Measurements from ENCODE around the gene NINJ1.
"Not testable (repeated sequence)": the region's sequence is repeated elsewhere in the genome, so short reads cannot be mapped to it uniquely, and the experiment has no call there.

NINJ1 gene

DNA sequence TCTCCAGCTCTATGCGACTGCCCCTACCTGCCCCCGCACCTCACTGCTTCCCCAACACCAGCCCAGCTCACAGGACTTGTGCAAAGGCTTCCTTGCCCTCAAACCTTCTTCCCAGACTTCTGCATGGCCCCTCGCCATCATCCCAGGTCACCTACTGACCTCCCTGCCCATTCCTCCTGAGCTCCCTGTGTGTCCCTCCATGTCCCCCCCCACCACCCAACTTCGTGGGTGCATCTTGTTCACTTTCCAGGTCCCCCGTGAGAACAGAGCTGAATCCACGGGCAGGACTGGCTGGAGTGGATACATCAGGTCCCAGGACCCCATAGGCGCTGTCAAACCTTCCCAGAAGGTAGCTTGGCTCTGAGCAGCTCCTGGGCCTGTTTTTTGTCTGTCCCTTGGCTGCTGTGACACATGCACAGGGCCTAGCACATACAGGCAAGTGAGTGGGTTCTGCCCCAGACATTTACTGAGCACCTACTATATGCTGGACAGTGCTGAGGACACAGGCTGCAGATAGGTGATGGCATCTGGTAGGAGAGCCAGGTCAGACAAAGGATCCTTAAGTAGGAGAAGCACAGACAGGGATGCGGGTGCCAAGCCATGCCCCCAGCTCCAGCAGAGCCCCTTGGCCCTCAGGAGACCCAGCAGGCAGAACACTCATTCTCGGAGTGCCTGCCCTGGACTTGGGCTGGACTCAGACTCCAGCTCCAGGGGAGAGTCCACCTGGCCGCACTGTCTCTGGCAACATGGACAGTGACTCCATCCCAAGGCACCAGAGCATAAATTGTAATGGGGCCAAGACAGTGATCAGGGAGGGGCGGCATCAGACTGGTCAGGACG, 15.0 kb downstream of the NINJ1 start:
- DNase-seq: no peak

DNA sequence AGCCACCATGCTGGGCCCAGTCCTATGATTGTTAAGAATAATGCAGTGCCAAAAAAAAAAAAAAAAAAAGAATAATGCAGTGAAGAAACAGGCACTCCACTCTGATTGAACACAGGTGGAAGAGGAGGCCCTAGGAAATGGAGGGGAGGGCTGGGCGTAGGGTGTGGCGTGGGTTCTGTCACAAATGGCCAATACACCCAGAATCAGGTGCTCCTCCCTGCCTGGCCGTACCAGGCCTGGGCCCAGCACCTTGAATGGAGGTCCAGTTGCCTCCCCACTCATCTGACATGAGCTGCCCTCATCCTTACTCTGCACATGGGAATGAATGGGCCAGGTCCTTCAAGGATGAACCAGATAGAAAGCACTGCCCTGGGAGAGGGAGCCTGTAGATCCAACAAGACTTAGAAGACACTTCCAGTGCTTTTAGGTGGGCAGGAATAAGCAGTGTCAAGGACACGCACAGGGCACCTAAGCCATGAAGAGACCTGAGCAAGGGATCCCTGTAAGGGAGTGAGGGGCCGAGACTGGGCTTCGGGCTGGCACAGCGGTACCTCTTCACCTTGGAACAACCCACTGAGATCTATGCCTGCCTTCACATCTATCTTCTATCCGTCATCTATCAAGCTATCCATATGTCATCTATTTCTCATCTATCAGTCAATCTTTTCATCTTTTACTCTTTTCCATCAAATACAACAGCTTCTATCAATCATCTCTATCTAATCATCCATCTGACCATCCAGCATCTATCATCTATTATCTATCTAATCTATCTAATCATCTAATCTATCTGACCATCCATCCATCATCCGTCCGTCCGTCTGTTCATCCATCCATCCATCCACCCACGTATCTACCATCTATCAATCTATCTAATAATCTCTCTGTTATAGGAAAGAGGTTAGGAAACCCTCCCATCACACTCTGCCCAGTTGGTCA, 15.9 kb downstream of the NINJ1 start:
- DNase-seq: no peak

DNA sequence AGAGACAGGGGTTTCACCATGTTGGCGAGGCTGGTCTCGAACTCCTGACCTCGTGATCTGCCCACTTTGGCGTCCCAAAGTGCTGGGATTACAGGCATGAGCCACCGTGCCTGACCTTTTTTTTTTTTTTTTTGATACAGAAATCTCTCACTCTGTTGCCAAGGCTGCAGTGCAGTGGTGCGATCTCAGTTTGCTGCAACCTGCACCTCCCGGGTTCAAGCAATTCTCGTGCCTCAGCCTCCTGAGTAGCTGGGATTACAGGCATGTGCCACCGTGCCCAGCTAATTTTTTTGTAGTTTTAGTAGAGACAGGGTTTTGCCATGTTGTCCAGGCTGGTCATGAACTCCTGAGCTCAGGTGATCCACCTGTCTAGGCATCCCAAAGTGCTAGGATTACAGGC, 16.5 kb downstream of the NINJ1 start:
- not testable (repeated sequence) for DNase-seq

DNA sequence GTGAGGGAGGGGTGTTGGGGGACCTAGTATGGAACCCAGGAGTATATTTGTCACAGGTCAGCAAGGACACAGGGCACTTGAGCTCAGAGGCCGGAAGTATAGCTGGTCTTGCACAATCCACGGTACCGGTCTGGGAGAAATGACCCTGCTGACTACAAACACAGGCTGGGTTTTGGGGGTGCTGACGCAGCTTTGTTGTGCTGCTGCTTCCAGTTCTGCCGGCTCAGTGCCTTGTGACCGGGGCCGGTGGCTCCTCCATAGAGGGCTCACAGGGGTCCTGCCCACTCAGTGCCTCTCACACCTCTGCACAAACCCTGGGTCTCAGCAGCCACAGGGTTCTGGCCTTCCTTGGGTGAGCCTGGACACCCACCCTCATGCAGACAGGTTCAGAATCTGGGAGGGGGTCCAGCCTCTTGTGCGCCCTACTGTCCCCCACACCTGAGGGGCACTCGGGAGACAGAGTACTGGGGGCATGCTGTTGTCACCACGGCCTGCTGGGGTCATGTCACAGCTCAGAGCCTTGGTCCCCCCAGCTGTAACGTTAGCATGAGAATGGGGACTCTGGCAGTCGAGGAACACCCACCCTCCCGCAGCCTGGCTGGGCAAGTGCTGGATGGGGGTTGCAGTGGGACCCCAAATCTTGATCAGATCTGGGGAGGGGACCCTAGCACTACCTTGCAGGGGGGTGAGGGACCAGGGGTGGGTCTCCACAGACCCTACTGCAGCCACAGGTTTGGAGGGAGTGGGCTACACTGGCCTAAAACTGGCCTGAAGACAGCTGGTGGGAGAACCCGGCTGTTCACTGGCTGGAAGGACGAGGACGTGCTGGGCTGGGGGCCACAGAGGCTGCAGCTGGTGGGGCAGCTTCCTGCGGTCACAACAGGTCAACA, 17.7 kb downstream of the NINJ1 start:
- no peak for DNase-seq

DNA sequence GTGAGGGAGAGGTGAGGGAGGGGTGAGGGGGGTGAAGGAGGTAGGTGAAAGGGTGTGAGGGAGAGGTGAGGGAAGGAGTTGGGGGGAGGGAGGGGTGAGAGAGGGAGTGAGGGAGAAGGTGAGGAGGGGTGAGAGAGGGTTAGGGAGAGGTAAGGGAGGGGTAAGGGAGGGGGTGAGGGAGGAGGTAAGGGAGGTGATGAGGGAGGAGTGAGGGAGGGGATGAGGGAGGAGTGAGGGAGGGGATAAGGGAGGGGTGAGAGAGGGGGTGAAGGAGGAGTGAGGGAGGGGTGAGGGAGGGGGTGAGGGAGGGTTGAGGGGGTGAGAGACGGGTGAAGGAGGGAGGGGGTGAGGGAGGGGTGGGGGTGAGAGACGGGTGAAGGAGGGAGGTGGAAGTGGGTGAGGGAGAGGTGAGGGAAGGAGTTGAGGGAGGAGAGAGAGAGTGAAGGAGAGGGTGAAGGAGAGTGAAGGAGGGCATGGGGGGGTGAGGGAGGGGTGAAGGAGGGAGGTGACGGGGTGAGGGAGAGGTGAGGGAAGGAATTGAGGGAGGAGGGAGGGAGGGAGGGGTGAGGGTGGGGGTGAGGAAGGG, 18.5 kb downstream of the NINJ1 start:
- DNase-seq: no peak

DNA sequence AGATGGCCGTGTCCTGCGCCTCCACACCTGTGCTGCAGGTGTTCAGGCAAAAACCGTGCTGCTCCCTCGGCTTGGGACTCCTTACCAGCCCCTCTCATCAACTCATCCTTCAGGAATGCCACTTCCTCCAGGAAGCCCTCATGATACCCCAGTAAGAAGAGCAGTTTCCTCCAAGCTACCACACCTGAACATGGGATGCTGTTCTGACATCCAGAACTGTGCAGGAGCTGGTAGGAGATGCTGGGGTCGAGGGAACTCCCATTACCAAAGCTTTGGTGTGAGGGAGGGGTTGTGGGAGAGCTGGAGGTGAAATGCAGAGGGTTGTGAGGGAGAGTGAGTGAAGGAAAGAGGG, 19.1 kb downstream of the NINJ1 start:
- DNase-seq: no peak

DNA sequence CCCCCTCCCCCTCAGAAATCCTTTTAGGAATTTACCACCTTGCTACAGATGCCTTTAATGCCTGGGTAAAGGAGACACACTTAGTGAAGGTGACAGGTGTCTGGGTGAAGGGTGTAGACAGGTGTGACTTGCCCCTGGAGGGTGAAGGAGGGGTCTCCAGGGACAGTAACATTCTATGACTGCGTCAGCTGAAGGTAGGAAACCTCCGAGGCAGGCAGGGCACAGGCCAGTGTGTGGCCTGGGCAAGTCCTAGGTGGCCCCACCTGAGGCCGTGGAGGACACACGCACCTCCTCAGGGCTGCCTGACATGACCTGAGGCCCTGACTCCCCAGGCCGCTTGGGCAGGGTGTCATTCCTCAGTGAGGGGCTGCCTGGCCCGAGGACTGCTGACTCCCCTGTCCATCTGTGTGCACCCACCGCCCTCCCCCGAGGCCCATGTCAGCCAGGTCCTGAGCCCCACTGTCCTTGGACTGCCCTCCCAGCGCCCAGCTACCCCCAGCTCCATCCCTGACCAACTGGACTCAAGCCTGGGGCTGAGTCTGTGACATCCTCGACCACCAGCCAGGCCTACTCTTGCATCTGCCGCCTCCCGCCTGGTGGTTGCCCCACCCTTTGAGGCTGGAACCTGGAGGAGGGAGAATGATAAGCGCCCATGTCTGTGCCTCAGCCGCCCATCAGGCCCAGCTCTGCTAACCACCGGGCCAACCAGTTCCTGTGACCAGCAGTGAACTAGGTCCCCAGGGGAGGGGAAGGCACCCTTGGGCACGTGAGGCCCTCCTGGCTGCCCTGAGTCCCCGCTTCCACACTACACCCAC, 19.7 kb downstream of the NINJ1 start:
- DNase-seq: no peak

DNA sequence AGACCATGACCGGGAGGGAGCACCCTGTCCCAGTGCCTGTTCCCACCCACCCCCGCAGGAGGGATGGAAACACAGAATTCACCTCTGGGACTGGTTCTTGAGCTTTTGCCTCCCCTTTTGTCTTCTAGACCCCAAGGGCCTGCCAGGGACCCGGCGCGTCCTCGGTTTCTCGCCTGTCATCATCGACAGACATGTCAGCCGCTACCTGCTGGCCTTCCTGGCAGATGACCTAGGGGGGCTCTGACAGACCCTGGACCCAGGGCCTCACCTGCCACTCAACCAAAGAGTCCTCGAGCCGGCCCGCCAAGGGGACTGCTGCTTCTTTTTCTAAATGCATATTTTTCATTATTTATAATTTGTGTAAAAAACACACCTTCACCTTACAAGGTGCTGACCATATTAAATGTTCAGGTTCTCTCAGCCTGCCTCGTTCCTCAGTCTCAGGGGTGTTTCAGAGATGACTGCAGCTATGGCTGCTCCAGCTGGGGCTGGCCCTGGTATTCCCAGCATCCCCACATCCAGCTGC, 21.1 kb downstream of the NINJ1 start:
- DNase-seq: no peak

DNA sequence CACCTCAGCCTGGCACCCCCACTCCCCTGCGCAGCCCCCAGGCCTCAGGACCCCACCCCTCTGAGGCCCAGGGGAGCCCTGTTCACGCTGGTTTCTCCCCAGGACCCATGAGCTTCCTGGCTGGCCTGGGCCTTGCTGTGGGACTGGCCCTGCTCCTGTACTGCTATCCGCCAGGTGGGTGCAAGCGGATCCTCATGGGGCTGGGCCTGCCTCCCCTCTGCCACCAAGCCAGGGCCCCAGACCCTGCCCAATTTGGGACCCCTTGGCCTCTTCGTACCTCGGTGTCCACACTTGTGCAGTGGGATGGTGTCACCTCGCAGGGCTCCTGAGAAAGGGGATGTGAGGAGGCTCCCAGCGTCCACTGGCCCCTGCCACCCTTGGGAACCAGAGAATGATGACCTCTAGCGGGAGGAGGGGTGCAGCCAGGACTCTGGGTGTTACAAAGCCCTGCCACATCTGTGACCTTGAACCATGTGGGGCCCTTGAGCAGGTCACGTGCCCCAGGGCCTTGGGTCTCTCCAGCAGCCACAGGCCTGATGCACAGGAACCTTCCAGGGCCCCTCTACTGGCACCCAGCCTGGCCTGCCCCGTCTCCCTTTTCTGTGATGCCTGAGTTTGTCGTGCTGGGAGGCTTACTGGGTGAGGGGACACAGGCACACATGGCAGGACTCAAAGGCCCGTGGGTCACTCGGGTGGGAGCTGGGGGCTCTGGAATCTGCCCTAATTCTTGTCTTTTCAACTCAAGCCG, 21.8 kb downstream of the NINJ1 start:
- no peak for DNase-seq

DNA sequence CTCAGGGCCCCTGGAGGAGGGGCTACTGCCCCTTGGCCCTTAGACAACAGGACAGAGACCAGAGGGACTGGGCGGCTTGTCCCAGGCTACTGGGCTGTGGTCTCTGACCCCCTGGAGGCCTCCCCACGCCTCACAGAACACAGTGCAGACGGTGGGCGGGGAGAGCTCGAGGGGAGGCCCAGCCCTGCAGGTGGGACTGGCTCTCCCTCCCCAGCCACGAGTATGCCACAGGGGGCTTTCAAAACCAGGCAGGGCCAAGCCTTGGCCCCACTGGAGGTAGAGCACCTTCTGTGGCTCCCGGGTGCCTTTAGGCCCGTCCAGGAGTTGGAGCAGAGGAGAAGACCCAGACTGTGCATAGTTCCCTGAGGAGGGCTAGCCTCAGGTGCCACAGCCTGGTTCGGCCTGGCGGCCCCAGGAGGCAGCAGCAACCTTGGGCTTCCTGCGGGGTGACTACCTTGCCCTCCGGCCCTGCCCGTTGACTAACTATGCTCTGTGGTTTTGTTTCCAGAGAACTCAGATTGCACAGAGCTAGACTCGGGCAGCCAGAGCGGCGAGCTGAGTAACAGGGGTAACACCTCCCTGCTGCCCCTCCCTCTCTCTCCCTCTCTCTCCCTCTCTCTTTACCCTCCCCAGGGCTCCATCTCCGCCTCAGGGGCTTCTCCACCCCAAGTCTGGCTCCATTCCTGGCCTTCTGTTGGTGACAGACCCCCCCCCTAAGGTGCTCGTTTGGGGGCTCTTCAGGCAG, 22.5 kb downstream of the NINJ1 start:
- no peak for DNase-seq

DNA sequence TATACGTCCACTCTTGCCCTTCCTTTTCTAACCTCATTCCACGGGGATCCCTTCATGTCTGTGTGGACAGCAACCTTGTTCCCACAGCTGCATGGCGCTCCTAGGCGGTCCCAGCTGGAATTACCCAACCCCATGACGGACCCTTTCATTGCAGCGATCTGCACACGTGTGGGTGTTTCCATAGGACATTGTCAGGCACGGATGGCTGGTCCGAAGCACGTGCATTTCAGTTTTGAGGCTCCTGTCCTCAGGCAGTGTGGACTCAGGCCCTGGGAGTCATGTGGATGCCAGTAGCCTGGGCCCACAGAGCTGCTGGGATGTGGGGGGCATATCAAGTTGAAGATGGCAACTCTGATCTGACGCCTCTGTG, 23.1 kb downstream of the NINJ1 start:
- DNase-seq: no peak

DNA sequence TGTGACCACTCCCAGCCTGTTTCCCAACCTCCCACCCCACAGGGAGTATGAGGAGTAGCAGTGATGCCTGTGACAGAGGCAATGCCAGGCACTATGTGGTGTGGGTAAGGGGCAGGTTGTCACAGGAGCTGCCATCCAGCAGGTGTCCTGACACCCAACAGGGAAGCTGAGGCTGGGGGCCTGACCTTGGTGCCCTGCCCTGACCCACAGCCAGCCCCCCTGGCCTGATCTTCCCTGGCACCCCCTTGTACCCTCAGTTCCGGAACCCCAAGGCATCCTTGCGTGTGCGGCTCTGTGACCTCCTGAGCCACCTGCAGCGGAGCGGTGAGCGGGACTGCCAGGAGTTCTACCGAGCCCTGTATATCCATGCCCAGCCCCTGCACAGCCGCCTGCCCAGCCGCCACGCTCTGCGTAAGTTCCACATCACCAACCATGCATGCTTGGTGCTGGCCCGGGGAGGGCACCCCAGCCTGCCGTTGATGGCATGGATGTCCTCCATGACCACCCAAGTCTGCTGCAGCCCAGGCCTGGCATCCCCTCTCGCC, 23.7 kb downstream of the NINJ1 start:
- no peak for DNase-seq

DNA sequence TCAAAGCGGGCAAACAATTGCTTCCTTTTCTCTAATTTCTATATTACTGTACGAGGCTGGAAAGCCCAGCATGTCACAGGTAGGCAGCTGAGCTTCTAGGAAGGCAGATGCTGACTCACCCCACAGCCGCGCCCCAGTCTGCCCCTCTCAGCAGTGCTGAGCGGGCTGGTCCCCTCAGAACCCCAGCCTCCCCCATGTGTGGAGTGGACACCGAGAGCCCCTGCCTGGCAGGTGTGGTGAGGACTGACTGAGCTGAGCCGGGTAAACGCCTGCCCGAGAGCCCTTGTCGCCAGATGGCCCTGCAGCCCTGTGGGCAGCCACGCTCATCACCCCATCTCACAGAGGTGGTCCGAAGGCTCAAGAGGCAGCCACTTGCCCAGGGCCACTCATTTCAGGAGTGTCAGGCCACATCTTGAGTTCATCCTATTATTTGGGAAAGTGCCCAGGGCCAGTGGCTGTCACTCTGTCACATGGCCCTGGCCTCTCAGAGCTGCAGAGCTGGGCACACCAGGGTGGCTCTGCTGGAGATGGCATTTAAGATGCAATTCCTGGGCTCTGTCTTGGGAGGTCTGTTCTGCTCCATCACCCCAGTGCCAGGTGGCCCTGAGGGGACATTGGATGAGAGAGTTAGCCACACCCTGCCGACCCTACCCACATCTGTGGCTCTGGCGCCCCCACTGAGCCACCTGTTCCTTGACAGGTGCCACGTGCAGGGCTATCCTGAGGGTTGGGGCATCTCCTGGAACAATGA, 25.6 kb downstream of the NINJ1 start:
- DNase-seq: no peak

DNA sequence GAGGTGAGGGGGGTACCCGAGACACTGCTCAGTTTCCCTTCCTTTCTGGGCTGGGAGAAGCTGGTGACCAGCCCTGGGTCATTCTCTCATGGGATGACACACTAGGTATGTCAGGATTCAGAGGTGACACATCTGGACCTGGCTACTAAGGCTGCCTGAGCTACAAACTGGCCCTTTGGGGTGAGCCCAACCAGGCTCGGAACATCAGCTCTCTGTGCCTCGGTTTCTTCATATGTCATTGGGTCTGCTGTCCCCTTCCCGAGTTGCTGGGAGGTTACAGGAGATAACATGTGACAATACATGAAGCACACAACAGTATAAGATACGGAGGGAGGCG, 26.3 kb downstream of the NINJ1 start:
- DNase-seq: no peak

DNA sequence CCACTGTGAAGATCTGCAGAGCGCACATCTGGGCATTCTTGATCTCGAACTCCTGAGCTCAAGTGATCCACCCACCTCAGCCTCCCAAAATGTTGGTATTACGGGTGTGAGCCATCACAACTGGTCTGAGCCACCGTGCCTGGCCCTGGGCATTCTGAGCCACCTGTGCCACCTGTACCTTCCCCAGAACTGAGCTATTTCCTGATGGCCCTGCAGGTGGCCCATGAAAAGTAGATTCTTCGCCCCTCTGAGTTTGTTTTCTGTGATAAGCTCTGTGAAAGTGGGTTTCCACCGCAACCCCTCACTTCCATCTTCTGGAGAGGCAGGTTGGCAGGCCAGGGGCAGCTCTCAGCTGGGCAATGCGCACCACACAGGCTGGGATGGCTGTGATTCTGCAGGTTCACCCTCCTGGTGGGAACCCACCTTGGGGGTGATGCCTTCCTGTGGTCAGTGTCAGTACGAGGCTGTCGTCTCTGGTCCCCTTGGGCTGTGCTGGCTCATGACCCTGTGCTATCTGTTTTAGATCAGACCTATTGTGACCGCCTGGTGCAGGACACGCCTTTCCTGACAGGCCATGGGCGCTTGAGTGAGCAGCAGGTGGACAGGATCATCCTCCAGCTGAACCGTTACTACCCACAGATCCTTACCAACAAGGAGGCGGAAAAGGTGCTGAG, 26.8 kb downstream of the NINJ1 start:
- no peak for DNase-seq

DNA sequence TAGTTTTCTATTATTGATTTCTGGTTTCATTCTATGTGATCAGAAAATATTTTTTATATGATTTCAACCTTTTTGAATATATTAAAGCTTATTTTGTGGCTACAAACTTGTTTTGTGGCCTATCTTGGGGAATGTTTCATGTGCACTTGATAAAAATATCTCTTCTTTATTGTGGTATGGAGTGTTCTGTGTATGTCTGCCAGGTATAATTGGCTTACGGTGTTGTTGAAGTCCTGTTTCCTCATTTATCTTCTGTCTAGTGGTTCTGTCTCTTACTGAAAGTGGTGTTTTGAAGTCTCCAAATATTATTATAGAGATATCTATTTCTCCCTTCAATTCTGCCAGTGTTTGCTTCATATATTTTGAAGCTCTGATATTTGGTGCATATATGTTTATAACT, 28.4 kb downstream of the NINJ1 start:
- DNase-seq: no peak

DNA sequence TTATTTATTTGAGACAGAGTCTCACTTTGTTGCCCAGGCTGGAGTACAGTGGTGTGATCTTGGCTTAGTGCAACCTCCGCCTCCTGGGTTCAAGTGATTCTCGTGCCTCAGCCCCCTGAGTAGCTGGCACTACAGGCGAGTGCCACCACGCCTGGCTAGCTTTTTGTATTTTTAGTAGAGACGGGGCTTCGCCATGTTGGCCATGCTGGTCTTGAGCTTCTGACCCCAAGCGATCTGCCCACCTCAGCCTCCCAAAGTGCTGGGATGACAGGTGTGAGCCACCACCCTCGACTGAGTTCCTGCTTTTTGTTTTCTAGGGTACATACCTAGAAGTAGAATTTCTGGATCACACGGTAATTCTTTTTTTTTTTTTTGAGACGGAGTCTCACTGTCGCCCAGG, 33.0 kb downstream of the NINJ1 start:
- DNase-seq: not testable (repeated sequence)

DNA sequence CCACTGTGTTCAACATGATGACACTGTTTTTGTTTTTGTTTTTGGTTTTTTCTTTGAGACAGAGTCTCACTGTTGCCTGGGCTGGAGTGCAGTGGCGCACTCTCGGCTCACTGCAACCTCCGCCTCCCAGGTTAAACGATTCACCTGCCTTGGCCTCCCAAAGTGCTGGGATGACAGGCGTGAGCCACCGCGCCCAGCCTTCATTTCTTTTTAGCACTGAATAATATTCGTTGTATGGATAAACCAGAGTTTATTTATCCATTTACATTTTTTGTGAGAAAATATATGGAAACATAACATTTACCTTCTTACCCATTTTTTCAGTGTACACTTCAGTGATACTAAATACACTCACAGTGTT, 33.8 kb downstream of the NINJ1 start:
- DNase-seq: no peak

Measured in NCI-H2227 treated with DMSO at 0.1 percent for 48 hours (cell line).